IPS-20b (cell line): ENCODE results near the gene SLC2A14.
"Not testable (repeated sequence)": the region's sequence is repeated elsewhere in the genome, so short reads cannot be mapped to it uniquely, and the experiment has no call there.

Source experiments
- H3K27ac ChIP-seq: one replicate; pipeline ENCODE4 v1.5.1; 2013; ENCODE audit warnings: low read length
- H3K27me3 ChIP-seq: 2 replicates; pipeline ENCODE4 v1.6.1; 2013; ENCODE audit warnings: mild to moderate bottlenecking, low read length, inconsistent platforms; ENCODE audit not compliant: insufficient read depth
- H3K36me3 ChIP-seq: 2 replicates; pipeline ENCODE4 v1.6.1; 2013; ENCODE audit warnings: low read depth, mild to moderate bottlenecking, inconsistent platforms, low read length, moderate library complexity; ENCODE audit not compliant: insufficient read depth
- H3K4me1 ChIP-seq: 2 replicates; pipeline ENCODE4 v1.6.1; 2013; ENCODE audit warnings: mild to moderate bottlenecking, control low read depth, inconsistent platforms, low read length, moderate library complexity; ENCODE audit not compliant: insufficient read depth
- H3K4me3 ChIP-seq: 2 replicates; pipeline ENCODE4 v1.5.1; 2013; ENCODE audit warnings: mild to moderate bottlenecking, low read length, inconsistent platforms
- H3K9ac ChIP-seq: 2 replicates; pipeline ENCODE4 v1.6.1; 2013; ENCODE audit warnings: low read depth, mild to moderate bottlenecking, inconsistent platforms, low read length, moderate library complexity
- H3K9me3 ChIP-seq: 2 replicates; pipeline ENCODE4 v1.6.1; 2013; ENCODE audit warnings: mild to moderate bottlenecking, low read depth, low read length, inconsistent platforms; ENCODE audit not compliant: insufficient read depth

The SLC2A14 gene

GRCh38 chr12:7787574-7788293 lies 85.0 kb downstream of the SLC2A14 start:
- peak overlapping the region; percentile 79 for H3K9ac ChIP-seq
- no peaks in the 10 kb centered on the region for H3K9me3 ChIP-seq

DNA sequence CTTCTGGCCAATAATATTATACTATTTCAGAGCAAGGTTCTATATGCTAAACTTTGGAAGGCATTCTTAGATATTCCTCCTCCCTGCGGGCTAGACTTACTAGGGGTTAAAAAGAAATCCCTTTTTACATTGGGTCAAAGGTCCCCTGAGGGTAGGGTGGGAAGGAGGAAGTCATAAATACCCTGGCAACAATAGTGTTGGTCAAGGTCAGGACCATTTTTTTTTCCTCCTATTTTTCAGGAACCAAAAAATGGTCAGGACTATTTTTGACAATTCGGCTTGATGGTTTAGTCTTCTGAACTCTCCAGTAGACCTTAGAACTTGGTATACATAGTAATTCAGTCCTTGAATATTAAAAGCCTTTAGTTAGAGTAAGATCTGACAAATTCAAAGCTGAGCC lies 88.0 kb downstream of the SLC2A14 start:
- no peak overlapping the region for H3K27ac ChIP-seq
- no peak overlapping the region for H3K4me3 ChIP-seq
- H3K4me1 ChIP-seq, result peaks cover 20% of the 10 kb centered on the region
- 0 out of 2 replicates have a peak overlapping the region, but pooled peaks have one; percentile 24 for H3K9ac ChIP-seq
- H3K27me3 ChIP-seq, result no peaks in the 10 kb centered on the region
- H3K9me3 ChIP-seq, result no peaks in the 10 kb centered on the region
- H3K36me3 ChIP-seq, result no peaks in the 10 kb centered on the region

More at GRCh38 chr12:7787574-7788293, 85.0 kb downstream of the SLC2A14 start:
- H3K27me3 ChIP-seq, result no peaks in the 10 kb centered on the region
- H3K4me3 ChIP-seq, result peak overlapping the region; percentile 57
- peaks cover 27% of the 10 kb centered on the region for H3K4me1 ChIP-seq
- peak overlapping the region; percentile 80 for H3K27ac ChIP-seq
- peaks cover 15% of the 10 kb centered on the region; the same call in 1 of the 2 replicates for H3K36me3 ChIP-seq

GRCh38 chr12:7783433-7783832 lies 89.3 kb downstream of the SLC2A14 start:
- peaks cover 18% of the 10 kb centered on the region for H3K4me1 ChIP-seq
- not testable (repeated sequence) for H3K9ac ChIP-seq, H3K36me3 ChIP-seq, H3K4me3 ChIP-seq, H3K27ac ChIP-seq, H3K9me3 ChIP-seq, H3K27me3 ChIP-seq

GRCh38 chr12:7782055-7782454 lies 90.7 kb downstream of the SLC2A14 start:
- Histone ChIP-seq H3K4me3 (no peak overlapping the region), H3K9ac (no peak overlapping the region), H3K27ac (no peak overlapping the region), H3K9me3 (no peaks in the 10 kb centered on the region), H3K4me1 (peaks cover 9% of the 10 kb centered on the region; the same call in 1 of the 2 replicates), H3K27me3 (no peaks in the 10 kb centered on the region), H3K36me3 (no peaks in the 10 kb centered on the region)

DNA sequence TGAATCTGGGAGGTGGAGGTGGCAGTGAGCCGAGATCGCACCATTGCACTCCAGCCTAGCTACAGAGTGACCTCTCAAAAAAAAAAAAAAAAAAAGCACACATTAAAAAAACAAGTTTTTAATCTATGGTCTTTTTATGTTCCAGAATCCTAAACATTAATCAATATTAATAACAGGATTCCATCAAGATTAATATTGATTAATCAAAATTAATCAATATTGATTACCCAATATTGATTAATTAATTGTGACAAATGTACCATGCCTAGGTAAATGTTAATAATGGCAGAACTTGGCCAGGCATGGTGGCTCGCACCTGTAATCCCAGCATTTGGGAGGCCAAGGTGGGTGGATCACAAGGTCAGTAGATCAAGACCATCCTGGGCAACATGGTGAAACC lies 91.4 kb downstream of the SLC2A14 start:
- H3K27me3 ChIP-seq, result no peaks in the 10 kb centered on the region
- no peak overlapping the region for H3K4me3 ChIP-seq
- H3K27ac ChIP-seq, result no peak overlapping the region
- peaks cover 6% of the 10 kb centered on the region; the same call in 1 of the 2 replicates for H3K4me1 ChIP-seq
- no peaks in the 10 kb centered on the region for H3K9me3 ChIP-seq
- H3K9ac ChIP-seq, result no peak overlapping the region
- no peaks in the 10 kb centered on the region for H3K36me3 ChIP-seq

DNA sequence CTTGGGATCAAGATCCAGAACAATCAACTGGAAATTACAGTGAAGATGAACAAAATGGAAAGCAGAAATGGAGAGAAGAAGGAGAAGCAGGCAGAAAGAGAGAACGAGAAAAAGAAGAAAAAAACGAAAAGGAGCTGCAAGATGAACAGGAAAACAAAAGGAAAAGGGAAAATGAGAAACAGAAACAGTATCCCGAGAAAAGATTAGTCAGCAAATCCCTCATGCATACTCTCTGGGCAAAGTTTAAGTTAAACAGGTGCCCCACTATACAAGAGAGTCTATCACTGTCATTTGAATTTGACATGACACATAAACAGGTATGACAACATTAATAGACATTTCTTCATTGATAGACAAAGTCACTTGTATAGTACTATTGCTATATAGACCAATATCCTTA lies 102.7 kb downstream of the SLC2A14 start:
- H3K4me1 ChIP-seq, result no peaks in the 10 kb centered on the region
- H3K27me3 ChIP-seq, result 0 out of 2 replicates have a peak, but pooled peaks cover 4% of the 10 kb centered on the region
- no peak overlapping the region for H3K27ac ChIP-seq
- H3K9me3 ChIP-seq, result no peaks in the 10 kb centered on the region
- no peak overlapping the region for H3K9ac ChIP-seq
- no peaks in the 10 kb centered on the region for H3K36me3 ChIP-seq
- H3K4me3 ChIP-seq, result no peak overlapping the region
